CD14-positive monocyte (primary cell): Measurements from ENCODE around the gene HS3ST2. TPM values are rescaled to one million over a fixed set of nuclear protein-coding genes. Genes with fewer than 3 reads are reported as not detected.
A peak's percentile ranks its signal among the peaks of the same experiment; 100 is the strongest.

Experiments
- DNase-seq, 3 donors: peaks; one replicate each; pipeline ENCODE4 v3.0.0-alpha.2; 2011 to 2022
- H2AFZ ChIP-seq: 2 replicates; pipeline ENCODE4 v1.6.0; 2012; ENCODE audit warnings: mild to moderate bottlenecking, low read depth, low read length, inconsistent platforms; ENCODE audit not compliant: insufficient read depth, poor library complexity, severe bottlenecking
- H3K27ac ChIP-seq, 2 donors: 1 replicate in 1 of 2; 2 replicates in 1 of 2; pipeline ENCODE4 v1.5.1; 2012 to 2013; ENCODE audit warnings: low read length in 2 of 2, control low read depth in 1 of 2, inconsistent platforms in 1 of 2, low read depth in 1 of 2, mild to moderate bottlenecking in 1 of 2
- H3K27me3 ChIP-seq, 2 donors: one replicate each; pipeline versions ENCODE4 v1.6.0 to v1.6.1; 2011 to 2013; ENCODE audit warnings: low read length in 2 of 2; ENCODE audit not compliant: control insufficient read depth in 2 of 2, insufficient read depth in 2 of 2
- H3K36me3 ChIP-seq, 2 donors: replicated peaks in 1 of 2; 1 replicate in 1 of 2; 2 replicates in 1 of 2; pipeline versions ENCODE4 v1.5.1 to v1.6.1; 2012 to 2013; ENCODE audit warnings: low read length in 2 of 2, control low read depth in 1 of 2, inconsistent platforms in 1 of 2, mild to moderate bottlenecking in 1 of 2; ENCODE audit not compliant: insufficient read depth in 2 of 2, control insufficient read depth in 1 of 2
- H3K4me1 ChIP-seq, 2 donors: 1 replicate in 1 of 2; 2 replicates in 1 of 2; pipeline versions ENCODE4 v1.5.1 to v1.6.1; 2012 to 2013; ENCODE audit warnings: low read length in 2 of 2, control low read depth in 1 of 2, inconsistent platforms in 1 of 2, mild to moderate bottlenecking in 1 of 2, moderate library complexity in 1 of 2; ENCODE audit not compliant: insufficient read depth in 2 of 2, control insufficient read depth in 1 of 2
- H3K4me2 ChIP-seq: replicated peaks from 2 replicates; pipeline ENCODE3; 2012; ENCODE audit warnings: low read length, moderate library complexity, mild to moderate bottlenecking; ENCODE audit not compliant: poor library complexity, severe bottlenecking; ENCODE audit errors: extremely low read depth
- H3K4me3 ChIP-seq, 3 experiments: fragments of 200-600 bp in 1 of 3; sonication (generic) in 1 of 3; replicated peaks in 1 of 3; 1 replicate in 2 of 3; 2 replicates in 1 of 3; pipeline ENCODE4 v1.5.1; 2011 to 2013; ENCODE audit warnings: low read length in 3 of 3, mild to moderate bottlenecking in 3 of 3, control low read depth in 2 of 3, low read depth in 2 of 3, inconsistent platforms in 1 of 3, moderate library complexity in 1 of 3
- H3K79me2 ChIP-seq: 2 replicates; pipeline ENCODE4 v1.6.0; 2012; ENCODE audit warnings: mild to moderate bottlenecking, control low read depth, inconsistent platforms, low read length, moderate library complexity; ENCODE audit not compliant: insufficient read depth
- H3K9ac ChIP-seq: 2 replicates; pipeline ENCODE4 v1.6.0; 2017; ENCODE audit warnings: low read length, mild to moderate bottlenecking; ENCODE audit not compliant: insufficient read depth, poor library complexity, severe bottlenecking
- H3K9me3 ChIP-seq, 2 donors: replicated peaks in 1 of 2; 1 replicate in 1 of 2; 2 replicates in 1 of 2; pipeline versions ENCODE4 v1.5.1 to v1.6.1; 2012 to 2013; ENCODE audit warnings: low read length in 2 of 2, control low read depth in 1 of 2; ENCODE audit not compliant: control insufficient read depth in 1 of 2, insufficient read depth in 1 of 2
- H4K20me1 ChIP-seq: 2 replicates; pipeline ENCODE4 v1.6.0; 2012; ENCODE audit warnings: mild to moderate bottlenecking, low read length, control low read depth, moderate library complexity; ENCODE audit not compliant: insufficient read depth
- H3K27ac Mint-ChIP-seq, 7 donors: one replicate each; pipeline ENCODE4 v1.8.0; 2020; ENCODE audit warnings: mild to moderate bottlenecking in 7 of 7, mixed read lengths in 7 of 7, moderate library complexity in 6 of 7, inconsistent platforms in 2 of 7
- H3K27me3 Mint-ChIP-seq, 3 donors: one replicate each; pipeline ENCODE4 v1.8.0; 2021 to 2022; ENCODE audit warnings: low read depth in 3 of 3, mild to moderate bottlenecking in 3 of 3, mixed read lengths in 3 of 3, moderate library complexity in 3 of 3, inconsistent platforms in 1 of 3
- H3K36me3 Mint-ChIP-seq, 2 donors: one replicate each; pipeline ENCODE4 v1.8.0; 2020; ENCODE audit warnings: mixed read lengths in 2 of 2, inconsistent platforms in 1 of 2, mild to moderate bottlenecking in 1 of 2
- H3K4me1 Mint-ChIP-seq: one replicate; pipeline ENCODE4 v1.8.0; 2020; ENCODE audit warnings: mild to moderate bottlenecking, mixed read lengths
- H3K4me3 Mint-ChIP-seq, 2 donors: one replicate each; pipeline ENCODE4 v1.8.0; 2020; ENCODE audit warnings: mild to moderate bottlenecking in 2 of 2, mixed read lengths in 2 of 2, moderate library complexity in 1 of 2
- H3K9me3 Mint-ChIP-seq, 7 donors: one replicate each; pipeline ENCODE4 v1.8.0; 2020 to 2022; ENCODE audit warnings: mixed read lengths in 7 of 7, mild to moderate bottlenecking in 6 of 7, moderate library complexity in 6 of 7, inconsistent platforms in 2 of 7
- CTCF ChIP-seq: fragments of 200-600 bp; IDR thresholded peaks from one replicate; pipeline ENCODE4 v1.8.0; 2022; ENCODE audit warnings: antibody characterized with exemption, mild to moderate bottlenecking
- WGBS: methylation state at CpG from one replicate; pipeline ENCODE4 v1.1.5; 2013; ENCODE audit warnings: missing lambda C conversion rate; ENCODE audit not compliant: insufficient coverage; 5-methylcytosine and 5-hydroxymethylcytosine counted together
- intact Hi-C, 2 donors: fragments of 100-400 bp; cut with micrococcal nuclease; formaldehyde crosslinking; loops; one replicate each; pipeline versions ENCODE4 v1.15.0 to v1.15.1; 2023
- polyA plus RNA-seq, 3 donors: library from polyadenylated mRNA; depleted of rRNA in 1 of 3; unstranded in 2 of 3; stranded (reverse) in 1 of 3; fragments of 300-500 nt in 2 of 3; fragments of >200 nt in 1 of 3; fragmentation: Illumina TruSeq in 2 of 3; gene quantifications; 1 replicate in 2 of 3; 2 replicates in 1 of 3; pipeline ENCODE4 v1.2.3, GENCODE V29; 2012 to 2021

Gene HS3ST2
- polyA plus RNA-seq, 3 donors, result not detected

GRCh38 chr16:22789281-22789945 is 24.5 kb upstream of the HS3ST2 start:
- Histone ChIP-seq H2AFZ (no peak overlapping the region), H3K9ac (no peak overlapping the region), H3K4me1 (peaks cover 36 to 41% of the 10 kb centered on the region in 2 donors), H3K36me3 (no peaks in the 10 kb centered on the region), H3K4me3 (no peak overlapping the region), H3K4me2 (no peak overlapping the region), H3K27me3 (no peaks in the 10 kb centered on the region), H4K20me1 (no peaks in the 10 kb centered on the region), H3K27ac (no peak overlapping the region), H3K9me3 (peaks cover 8 to 17% of the 10 kb centered on the region in 2 donors), H3K79me2 (no peaks in the 10 kb centered on the region)
- Mint-ChIP-seq H3K27me3 (peaks cover 0 to 4% (median 4%) of the 10 kb centered on the region in 3 donors), H3K9me3 (peaks cover 8 to 15% (median 11%) of the 10 kb centered on the region in 7 donors), H3K27ac (peak overlapping the region in 1 of 7 donors; percentile 63), H3K36me3 (peaks cover 0 to 3% of the 10 kb centered on the region in 2 donors), H3K4me3 (no peak overlapping the region), H3K4me1 (peaks cover 44% of the 10 kb centered on the region)
- 100% methylated on average over 2 of the region's 9 CpGs for WGBS
- intact Hi-C loops, result no loop called here
- no peak for DNase-seq
- no peak for TF ChIP-seq CTCF

- Mint-ChIP-seq H3K4me3 (no peak overlapping the region), H3K27ac (no peak overlapping the region), H3K36me3 (no peaks in the 10 kb centered on the region), H3K27me3 (peaks cover 10 to 26% (median 11%) of the 10 kb centered on the region in 3 donors), H3K4me1 (no peaks in the 10 kb centered on the region), H3K9me3 (peaks cover 7 to 22% (median 14%) of the 10 kb centered on the region in 7 donors)
- Histone ChIP-seq H2AFZ (no peak overlapping the region), H3K4me2 (no peak overlapping the region), H3K79me2 (no peaks in the 10 kb centered on the region), H4K20me1 (no peaks in the 10 kb centered on the region), H3K4me3 (no peak overlapping the region), H3K36me3 (no peaks in the 10 kb centered on the region), H3K27me3 (peaks cover 4 to 15% of the 10 kb centered on the region in 2 donors), H3K9ac (no peak overlapping the region), H3K4me1 (no peaks in the 10 kb centered on the region), H3K27ac (no peak overlapping the region), H3K9me3 (peaks cover 16 to 19% of the 10 kb centered on the region in 2 donors)
- intact Hi-C loops, result no loop called here
- WGBS, result no CpG with 5 or more reads among the region's 2 CpGs
- TF ChIP-seq CTCF, result no peak
- DNase-seq, result no peak
Measured at GRCh38 chr16:22797551-22797950, 16.4 kb upstream of the HS3ST2 start.
